GM21360 (cell line): Measurements from ENCODE around the gene DUOXA1.
"Not testable (repeated sequence)": the region's sequence is repeated elsewhere in the genome, so short reads cannot be mapped to it uniquely, and the experiment has no call there.

Source experiments
- ATAC-seq: cut with Tn5 transposase; IDR thresholded peaks from one replicate; pipeline ENCODE4 v1.9.1; 2021; ENCODE audit warnings: mild to moderate bottlenecking, moderate library complexity; ENCODE audit not compliant: unreplicated experiment

The DUOXA1 gene

DNA sequence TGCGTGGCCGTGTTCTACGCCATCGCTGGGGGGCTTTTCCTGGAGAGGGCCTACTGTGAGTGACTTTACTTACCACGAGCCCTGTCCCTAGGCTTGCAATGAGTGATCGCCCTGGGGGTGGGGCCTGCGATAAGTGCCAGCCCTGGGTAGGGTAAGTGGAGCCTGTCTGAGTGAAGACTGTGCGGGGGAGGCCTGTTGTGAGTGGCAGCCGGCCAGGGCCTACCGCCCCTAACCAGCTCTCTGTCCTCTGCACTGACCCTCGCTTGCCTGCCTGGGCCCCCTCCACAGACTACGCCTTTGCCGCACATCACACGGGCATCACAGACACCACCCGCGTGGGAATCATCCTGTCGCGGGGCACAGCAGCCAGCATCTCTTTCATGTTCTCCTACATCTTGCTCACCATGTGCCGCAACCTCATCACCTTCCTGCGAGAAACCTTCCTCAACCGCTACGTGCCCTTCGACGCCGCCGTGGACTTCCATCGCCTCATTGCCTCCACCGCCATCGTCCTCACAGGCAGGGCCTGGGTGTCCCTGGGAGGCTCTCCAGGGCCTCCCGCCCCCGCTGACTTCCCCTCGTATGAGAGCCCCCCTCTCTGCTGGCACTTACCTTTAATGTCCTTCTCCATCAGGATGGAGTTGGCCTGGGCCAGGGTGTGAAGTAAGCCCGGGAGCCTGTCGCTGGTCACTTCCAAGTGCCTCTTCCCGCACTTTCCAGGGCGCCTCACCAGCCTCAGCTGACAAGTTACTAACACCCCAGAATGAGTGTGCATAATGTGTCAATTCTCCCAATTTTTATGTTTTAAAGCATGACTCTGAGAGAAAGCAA, 22.5 kb upstream of the DUOXA1 start:
- ATAC-seq: no peak

DNA sequence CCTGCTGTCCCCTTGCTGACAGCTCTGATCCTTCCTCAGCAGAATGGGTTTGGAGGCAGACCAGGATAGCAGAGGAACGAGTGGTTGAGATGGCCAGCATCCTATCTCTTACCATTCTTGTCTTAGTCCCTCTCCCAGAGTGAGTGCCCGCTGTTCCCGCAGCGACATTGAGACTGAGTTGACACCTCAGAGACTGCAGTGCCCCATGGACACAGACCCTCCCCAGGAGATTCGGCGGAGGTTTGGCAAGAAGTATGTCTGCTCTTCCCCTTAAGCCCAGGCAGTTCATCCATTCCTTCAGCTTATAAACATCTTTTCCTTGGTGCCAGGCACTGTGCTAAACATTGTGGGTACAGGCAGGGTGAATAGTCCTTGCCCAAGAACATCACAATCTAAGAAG, 21.3 kb upstream of the DUOXA1 start:
- no peak for ATAC-seq

DNA sequence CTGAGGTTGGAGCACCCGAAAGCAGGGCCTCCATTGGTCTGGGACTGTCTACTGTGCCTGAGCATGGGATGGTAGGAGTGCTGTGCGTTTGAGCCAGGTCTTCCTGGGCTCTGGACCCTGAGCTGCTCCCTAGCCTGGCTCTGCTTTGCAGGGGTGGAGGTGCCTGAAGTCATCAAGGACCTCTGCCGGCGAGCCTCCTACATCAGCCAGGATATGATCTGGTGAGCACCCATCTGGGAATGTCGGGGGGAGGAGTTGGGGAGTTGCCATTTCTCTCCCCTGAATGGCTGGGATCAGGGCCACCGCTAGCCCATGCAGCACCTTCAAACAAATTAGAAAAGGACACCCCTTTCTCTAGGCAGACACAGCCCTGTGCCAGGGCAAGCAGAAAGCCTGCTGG, 20.8 kb upstream of the DUOXA1 start:
- no peak for ATAC-seq

DNA sequence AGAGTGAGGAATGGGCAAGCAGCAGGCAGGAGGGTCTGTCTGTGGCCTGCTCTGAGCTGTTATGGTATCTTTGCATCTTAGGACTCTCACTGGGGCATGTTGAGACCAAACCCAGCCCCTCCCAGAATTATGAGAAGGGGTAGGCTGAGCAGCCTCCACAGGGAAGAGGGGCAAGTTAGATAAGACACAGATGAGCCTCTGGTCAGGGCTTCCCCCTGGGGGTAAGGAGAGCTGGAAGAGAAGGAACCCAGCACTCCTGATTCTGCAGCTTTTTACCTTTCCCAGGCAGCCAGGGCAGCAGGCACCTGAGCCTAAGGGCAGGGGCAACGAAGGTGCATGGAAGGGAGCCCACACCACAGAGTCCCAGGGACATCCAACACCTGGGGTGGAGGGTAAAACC, 19.4 kb upstream of the DUOXA1 start:
- no peak for ATAC-seq

DNA sequence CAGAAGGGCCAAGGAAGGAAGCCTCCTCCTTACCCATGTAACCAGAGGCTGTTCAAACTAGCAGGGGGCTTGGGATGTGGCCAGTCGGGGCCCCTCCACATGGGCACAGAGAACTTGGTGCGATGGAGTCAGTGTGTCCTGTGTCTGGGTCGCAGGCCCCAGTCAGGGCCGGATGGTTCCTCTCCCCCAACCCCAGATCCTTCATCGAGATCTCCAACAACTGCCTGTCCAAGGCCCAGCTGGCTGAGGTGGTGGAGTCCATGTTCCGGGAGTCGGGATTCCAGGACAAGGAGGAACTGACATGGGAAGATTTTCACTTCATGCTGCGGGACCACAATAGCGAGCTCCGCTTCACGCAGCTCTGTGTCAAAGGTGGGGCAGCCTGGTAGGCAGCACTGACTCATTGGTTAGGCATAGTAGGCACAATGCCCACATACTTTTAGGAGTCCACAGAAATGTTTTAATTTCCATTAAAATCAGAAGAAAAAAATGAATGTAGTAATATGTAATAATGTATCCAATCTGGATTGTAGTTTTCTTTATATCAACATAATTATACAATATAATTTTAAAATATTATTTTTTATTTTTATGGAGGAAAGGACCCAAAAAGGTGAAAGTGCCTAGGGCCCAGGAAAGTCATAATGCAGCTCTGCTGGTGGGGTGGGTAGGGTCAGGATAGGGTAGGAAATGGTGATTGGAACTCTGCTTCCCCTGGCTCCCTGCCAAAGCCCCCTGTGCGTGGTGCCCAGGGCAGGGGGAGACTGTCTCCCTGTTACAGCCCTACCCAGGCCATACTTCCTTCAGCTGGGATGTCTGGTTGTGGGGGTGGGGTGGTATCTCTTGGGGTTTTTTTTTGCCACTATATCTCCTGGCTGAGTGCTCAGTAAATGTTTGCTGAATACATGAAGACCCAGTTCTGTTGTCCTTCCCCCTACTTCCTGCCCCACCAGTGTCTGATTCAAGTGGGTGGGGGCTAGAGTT, 18.7 kb upstream of the DUOXA1 start:
- ATAC-seq: no peak

DNA sequence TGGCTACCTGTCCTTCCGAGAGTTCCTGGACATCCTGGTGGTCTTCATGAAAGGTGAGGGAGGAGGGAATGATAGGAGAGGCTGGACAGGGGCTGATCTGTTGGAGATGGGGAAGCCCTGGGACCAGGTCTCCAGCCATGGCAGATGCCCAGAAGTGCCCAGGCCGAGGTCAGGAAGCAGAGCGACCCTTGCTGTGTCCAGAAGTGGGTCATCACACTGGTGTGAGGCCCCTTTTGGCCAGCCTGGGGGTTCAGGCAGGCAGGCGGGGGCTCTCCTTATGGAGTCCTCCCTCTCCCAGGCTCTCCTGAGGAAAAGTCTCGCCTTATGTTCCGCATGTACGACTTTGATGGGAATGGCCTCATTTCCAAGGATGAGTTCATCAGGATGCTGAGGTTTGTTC, 17.9 kb upstream of the DUOXA1 start:
- ATAC-seq: no peak

DNA sequence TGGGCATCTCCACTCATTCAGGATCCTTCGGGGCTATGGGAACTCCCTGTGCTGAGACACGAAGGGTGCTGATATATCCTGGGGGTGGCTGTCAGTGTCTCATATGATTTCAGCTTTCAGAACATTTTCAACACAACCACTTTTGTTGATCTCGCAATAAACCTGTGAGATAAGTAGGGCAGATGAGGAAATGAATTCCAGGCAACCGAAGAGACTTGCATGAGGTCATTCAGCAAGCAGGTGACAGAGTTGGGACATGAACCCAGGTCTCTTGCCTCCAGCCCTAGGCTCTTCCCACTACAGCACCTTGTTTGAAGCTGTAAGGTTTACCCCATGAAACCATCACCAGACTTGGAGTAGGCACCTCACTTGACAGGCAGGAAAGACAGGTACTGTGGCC, 16.7 kb upstream of the DUOXA1 start:
- ATAC-seq: no peak

DNA sequence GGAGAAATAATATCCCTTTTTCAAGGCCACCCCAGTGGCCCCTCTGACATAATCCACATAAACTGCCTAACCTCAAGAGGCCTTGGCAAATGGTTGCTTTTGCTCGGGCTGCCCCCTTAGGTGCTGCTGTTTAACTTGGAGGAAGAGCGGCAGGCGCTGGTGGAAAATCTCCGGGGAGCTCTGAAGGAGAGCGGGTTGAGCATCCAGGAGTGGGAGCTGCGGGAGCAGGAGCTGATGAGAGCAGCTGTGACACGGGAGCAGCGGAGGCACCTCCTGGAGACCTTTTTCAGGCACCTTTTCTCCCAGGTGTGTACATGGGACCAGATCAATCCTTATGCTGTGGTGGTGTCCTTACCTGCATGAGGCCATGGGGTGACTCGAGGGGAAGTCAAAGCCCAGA, 15.1 kb upstream of the DUOXA1 start:
- no peak for ATAC-seq

DNA sequence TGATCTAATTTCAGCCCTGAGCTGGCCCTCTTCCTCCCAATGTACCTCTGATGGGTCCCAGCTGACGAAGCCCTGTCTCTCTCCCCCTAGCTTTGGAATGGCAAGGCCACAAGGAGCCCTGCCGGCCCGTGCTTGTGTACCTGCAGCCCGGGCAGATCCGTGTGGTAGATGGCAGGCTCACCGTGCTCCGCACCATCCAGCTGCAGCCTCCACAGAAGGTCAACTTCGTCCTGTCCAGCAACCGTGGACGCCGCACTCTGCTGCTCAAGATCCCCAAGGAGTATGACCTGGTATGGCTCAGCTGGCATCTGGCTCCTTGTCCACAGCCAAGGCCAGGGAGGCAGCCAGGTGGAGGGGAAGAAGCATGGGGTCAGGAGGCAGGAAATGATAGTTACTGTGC, 14.3 kb upstream of the DUOXA1 start:
- ATAC-seq: no peak

DNA sequence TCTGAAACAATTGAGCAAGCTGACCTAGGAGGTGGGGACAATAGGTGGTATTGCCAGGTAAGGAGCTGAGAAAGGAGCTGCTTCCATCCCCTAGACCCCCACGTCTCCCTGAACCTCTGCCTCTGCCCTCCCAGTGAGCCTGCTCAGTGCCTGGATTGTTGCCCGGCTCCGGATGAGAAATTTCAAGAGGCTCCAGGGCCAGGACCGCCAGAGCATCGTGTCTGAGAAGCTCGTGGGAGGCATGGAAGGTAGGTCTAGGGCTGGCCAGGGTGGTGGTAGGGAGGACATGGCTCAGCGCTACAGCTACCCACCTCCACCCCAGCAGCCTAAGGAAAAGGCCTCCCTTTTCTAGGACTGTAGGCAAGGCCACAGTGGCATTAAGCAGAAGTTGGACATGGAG, 13.4 kb upstream of the DUOXA1 start:
- no peak for ATAC-seq

DNA sequence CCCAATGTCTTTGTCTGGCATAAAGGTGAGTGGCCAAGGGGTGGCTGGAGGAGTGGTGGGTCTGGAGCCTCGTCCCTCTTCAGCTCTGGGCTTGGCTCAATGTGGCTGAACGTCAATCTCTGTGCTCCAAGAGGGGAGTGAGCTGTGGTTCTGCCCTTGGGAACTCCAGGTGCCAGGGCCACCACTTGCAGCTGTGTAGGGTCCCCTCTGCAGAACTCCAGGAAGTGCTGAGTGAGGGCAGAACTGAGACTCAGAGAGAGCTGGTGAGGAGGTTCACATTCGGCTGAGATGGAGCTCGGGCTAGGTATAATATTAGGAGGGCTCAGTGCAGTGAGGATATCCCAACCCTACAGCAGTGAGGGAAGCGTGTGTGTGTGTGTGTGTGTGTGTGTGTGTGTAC, 11.7 kb upstream of the DUOXA1 start:
- ATAC-seq: no peak

DNA sequence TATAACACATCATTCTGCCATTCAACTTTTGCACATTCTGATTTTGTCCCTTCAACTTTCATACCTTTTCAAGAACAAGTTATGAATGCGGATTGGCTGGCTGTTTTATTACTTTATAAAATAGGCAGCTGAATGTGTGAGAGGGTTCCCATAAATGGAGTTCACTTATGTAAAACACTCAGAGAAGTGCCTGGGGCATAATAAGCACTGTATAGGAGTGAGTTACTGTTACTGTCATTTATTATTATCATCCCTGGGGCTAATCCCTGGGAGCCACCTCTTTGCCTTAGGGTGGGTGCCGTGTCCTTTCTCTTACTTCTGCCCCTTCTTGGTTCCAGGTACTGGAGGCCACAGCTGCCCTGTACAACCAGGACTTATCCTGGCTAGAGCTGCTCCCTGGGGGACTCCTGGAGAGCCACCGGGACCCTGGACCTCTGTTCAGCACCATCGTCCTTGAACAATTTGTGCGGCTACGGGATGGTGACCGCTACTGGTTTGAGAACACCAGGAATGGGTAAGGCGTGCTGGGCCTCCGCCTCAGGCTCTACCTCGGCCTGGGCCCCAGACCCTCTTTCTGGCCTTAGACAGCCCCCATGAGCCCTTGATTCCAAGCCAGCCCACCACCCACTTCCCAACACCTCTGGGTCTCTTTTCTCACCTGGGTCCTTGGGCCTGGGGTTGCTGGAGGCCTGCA, 11.0 kb upstream of the DUOXA1 start:
- ATAC-seq: no peak

DNA sequence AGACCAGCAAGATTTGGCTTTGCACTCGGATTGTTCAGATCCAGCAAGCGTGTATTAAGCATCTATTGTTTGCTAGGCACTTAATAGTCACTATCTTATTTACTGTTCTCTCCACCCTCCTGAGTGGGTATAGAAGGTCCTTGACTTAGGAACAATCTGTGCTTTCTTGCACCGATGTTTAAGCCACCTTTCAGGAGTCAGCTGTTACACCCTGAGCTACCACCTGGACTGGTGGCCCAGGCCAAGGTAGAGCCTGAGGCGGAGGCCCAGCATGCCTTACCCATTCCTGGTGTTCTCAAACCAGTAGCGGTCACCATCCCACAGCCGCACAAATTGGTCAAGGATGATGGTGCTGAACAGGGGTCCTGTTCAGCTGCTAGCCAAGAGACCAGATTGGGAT, 10.1 kb upstream of the DUOXA1 start:
- no peak for ATAC-seq

DNA sequence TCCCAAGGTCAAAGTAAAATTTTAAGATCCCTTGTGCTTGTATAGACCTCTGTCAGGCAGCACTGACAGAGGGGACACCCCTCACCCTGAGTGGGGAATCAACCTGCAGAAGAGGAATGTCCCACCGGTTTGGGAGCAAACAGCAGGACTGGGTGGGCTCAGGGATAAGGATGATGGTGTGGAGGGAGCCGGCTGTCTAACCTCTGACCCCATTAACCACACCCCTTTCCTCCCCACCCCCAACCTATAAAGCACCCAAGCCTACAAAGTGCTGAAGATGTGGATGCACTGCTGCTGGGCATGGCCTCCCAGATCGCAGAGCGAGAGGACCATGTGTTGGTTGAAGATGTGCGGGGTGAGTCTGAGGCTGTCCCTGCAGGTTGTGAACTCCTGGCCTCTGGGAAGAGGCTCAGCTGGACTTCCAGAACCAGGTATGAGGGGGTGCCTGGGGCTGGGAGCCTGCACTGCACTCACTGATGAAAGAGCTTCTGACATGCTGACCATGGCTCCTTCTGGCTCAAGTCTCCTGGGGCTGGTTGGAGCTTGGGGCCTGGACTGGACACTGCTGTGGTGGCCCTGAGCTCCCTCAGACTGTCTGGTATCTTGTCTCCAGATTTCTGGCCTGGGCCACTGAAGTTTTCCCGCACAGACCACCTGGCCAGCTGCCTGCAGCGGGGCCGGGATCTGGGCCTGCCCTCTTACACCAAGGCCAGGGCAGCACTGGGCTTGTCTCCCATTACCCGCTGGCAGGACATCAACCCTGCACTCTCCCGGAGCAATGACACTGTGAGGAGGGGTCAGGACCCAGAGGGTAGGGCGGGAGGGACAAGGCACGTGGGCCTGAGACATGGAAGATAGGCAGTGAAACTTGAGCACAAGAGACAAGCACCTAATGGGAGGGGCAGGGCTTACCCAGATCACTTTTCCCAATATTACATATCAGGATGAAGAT, 9.4 kb upstream of the DUOXA1 start:
- no peak for ATAC-seq

DNA sequence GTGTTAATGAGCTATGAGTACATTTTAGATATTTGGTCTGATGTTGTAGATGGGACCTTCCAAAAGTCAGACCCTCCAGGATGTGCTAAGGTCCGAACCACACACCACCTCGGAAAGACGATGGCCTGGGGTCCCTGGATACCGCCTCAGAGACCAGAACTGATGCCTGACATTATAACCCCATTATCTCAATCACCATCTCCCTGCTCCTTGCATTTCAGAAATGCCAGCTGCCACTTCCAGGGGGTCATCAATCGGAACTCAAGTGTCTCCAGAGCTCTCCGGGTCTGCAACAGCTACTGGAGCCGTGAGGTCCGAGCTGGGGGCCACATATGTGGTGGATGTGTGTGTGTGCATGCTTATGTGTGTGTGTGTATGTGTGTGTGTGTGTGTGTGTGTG, 8.0 kb upstream of the DUOXA1 start:
- no peak for ATAC-seq

DNA sequence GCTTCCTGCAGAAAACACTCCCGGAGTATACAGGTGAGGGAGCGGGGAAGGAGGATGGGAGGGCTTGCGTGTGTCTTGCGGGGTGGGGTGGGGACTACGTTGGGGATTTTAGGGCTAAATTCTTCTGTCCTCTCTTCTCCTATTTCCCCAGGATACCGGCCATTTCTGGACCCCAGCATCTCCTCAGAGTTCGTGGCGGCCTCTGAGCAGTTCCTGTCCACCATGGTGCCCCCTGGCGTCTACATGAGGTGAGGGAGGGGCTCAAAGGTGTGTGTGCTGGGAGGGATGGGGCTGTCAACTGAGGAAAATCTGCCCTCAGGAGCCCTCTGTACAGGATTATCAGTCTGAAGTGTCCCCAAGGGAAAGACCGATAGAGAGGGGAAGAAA, 6.7 kb upstream of the DUOXA1 start:
- no peak for ATAC-seq

DNA sequence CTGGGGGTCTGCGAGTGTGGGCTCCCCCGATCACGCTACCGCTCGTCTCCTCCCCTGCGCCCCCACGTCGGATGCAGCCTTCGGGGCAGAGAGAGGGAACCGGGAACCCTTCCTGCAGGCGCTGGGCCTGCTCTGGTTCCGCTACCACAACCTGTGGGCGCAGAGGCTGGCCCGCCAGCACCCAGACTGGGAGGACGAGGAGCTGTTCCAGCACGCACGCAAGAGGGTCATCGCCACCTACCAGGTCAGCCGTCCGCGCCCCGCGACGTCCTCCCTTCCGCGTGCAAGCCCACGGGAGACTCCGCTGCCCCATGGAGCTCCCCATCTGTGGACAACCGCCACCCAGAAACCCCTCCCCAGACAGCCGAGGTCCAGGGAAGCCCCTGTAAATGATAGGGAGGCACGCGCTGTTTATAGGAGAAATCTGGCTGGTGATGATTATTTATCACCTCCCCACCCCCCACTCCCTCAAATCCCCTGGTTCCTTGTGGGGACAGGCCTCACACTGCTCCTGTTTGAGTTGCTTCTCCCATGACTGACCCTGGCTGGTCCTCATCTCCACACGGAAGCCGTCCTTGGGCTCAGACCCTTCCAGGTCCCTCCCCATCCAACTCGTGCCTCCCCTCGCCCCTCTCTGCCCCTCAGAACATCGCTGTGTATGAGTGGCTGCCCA, 6.2 kb upstream of the DUOXA1 start:
- not testable (repeated sequence) for ATAC-seq

DNA sequence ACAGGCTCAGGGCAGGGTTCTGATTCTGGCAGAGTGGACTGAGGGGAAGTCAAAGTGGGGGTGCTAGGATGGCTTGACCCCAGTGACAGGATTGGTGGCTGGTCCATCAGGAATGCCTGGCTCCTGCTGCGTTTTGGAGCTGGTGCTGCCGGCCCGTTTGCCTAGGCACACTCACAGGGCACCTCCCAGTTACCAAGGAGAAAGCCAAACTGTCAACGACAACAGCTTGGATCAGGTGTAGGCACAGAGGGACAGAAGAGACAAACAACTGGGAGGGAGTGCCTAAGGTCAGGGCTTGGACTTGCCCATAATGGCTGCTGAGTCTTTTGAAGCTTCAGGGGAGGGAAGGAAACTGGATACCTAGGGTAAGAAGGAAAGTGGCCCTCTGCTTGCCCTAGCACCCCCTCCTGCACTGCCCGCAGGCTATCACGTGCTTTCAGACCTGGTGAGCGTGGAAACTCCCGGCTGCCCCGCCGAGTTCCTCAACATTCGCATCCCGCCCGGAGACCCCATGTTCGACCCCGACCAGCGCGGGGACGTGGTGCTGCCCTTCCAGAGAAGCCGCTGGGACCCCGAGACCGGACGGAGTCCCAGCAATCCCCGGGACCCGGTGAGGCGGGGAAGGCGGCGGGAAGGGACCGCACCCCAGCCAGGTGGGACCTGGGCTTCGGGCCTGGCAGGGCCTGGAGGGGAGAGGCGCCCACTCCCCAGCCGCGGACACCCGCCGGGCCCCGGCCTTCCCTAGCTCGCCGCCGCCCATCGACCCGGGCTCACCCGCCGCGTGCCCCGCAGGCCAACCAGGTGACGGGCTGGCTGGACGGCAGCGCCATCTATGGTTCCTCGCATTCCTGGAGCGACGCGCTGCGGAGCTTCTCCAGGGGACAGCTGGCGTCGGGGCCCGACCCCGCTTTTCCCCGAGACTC, 5.3 kb upstream of the DUOXA1 start:
- no peak for ATAC-seq

DNA sequence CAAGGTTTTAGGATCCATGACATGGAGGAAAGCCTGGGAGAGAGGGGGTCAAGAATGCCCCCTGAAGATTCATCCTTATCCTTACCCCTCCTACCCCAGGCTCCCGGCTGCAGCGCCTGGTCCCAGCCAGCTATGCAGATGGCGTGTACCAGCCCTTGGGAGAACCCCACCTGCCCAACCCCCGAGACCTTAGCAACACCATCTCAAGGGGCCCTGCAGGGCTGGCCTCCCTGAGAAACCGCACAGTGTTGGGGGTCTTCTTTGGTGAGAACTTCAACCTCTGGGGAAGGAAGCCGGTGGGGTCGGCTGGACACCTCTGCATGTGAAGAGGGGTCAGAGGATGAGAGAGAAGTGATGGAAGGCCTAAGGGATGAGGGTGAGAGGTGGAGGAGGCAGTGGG, 4.4 kb upstream of the DUOXA1 start:
- no peak for ATAC-seq
